Cardiac ventricle fibroblast (primary cell): ENCODE measurements around the gene EAF1. TPM values are rescaled to one million over a fixed set of nuclear protein-coding genes. Genes with fewer than 3 reads are reported as not detected.

Experiments
- total RNA-seq: library from RNA; depleted of rRNA; stranded (reverse); fragments of >200 nt; gene quantifications from 2 replicates; pipeline ENCODE4 v1.2.3, GENCODE V29; 2015

EAF1 gene
- total RNA-seq: 13.6 and 14.9 TPM in 2 replicates

GRCh38 chr3:15427182-15427880 lies at the start of gene EAF1, which contains the start of gene METTL6:
Gene EAF1 (plus strand): TSS chr3:15427598. CDS start chr3:15427780, 182 bp downstream.
Gene METTL6 (minus strand): TSS chr3:15427544. CDS start chr3:15426511, 1,033 bp downstream.

Other genes starting within 250 kb of the EAF1 start
- 21.6 and 24.7 TPM in 2 replicates for gene CAPN7, start 221.4 kb upstream of the EAF1 start, total RNA-seq
- 30.8 and 32.9 TPM in 2 replicates for gene SH3BP5, start 95.0 kb upstream of the EAF1 start, total RNA-seq
- gene METTL6, start 54 bp upstream of the EAF1 start, total RNA-seq: 9.5 and 17.8 TPM in 2 replicates
- 0.93 and 1.6 TPM in 2 replicates for gene COLQ, start 94.1 kb downstream of the EAF1 start, total RNA-seq
- 12.2 and 13.7 TPM in 2 replicates for gene HACL1, start 174.0 kb downstream of the EAF1 start, total RNA-seq
- gene BTD, start 174.1 kb downstream of the EAF1 start, total RNA-seq: 25.8 and 29.4 TPM in 2 replicates